Activated CD4-positive, alpha-beta memory T cell treated with anti-CD3 and anti-CD28 coated beads for 36 hours (primary cell): ENCODE measurements around the gene PCSK5. TPM values are rescaled to one million over a fixed set of nuclear protein-coding genes. Genes with fewer than 3 reads are reported as not detected.

Experiments
- CTCF ChIA-PET: fragments of 350-600 bp; sonication (Branson Sonifier 250); formaldehyde crosslinking; loops from one replicate; lab custom pipeline; 2021; ENCODE audit warnings: antibody characterized with exemption, inconsistent platforms; lab: Charles Lee
- POLR2A ChIA-PET: fragments of 350-600 bp; sonication (Branson Sonifier 250); formaldehyde crosslinking; loops from one replicate; lab custom pipeline; 2021; ENCODE audit warnings: antibody characterized with exemption; lab: Charles Lee
- DNase-seq: peaks from one replicate; pipeline ENCODE4 v3.0.0-alpha.2; 2020
- H3K27ac Mint-ChIP-seq: one replicate; pipeline ENCODE4 v1.8.0; 2021; ENCODE audit warnings: mixed read lengths
- H3K27me3 Mint-ChIP-seq: one replicate; pipeline ENCODE4 v1.8.0; 2021; ENCODE audit warnings: mixed read lengths
- H3K36me3 Mint-ChIP-seq: one replicate; pipeline ENCODE4 v1.8.0; 2021; ENCODE audit warnings: mixed read lengths
- H3K4me1 Mint-ChIP-seq: one replicate; pipeline ENCODE4 v1.8.0; 2021; ENCODE audit warnings: low read depth, mixed read lengths
- H3K4me3 Mint-ChIP-seq: one replicate; pipeline ENCODE4 v1.8.0; 2021; ENCODE audit warnings: mild to moderate bottlenecking, mixed read lengths
- H3K9me3 Mint-ChIP-seq: one replicate; pipeline ENCODE4 v1.8.0; 2021; ENCODE audit warnings: mixed read lengths
- intact Hi-C: fragments of 100-400 bp; cut with micrococcal nuclease; formaldehyde crosslinking; loops from one replicate; pipeline ENCODE4 v1.15.1; 2023
- total RNA-seq, 2 experiments: library from RNA; stranded (reverse); gene quantifications; one replicate each; pipeline ENCODE4 v1.2.3, GENCODE V29; 2021

The PCSK5 gene
- total RNA-seq, 2 experiments from 2014 or later = 2.0 to 2.1 TPM

DNA sequence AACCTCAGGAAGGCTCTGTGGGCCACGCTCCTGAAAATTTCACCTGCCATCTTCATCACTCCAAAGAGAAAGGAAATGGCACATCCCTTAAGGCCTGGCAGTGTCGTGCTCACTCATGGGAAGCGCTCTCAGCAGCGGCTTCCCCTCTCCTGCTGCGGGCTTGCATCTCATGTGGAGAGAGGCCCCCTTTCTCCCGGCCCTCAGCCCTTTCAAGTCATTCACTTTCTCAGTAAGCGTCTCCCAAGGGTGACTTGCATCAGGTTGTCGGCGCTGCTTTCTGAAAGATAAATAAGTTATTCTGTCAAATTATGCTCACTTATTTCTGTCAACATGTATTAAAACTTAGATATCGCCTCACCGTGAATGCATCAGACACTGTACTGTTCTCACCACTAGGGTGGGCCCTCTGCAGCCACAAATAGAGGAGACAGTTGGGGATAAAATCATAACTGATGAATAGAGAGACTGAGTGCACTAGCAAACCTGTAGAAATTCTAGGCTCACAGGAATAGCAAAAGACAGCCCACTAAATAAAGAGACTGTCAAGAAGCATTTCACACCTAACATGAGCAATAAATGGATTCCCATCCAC, 329.2 kb downstream of the PCSK5 start:
- no peaks in the 10 kb centered on the region for H3K36me3 Mint-ChIP-seq
- H3K27ac Mint-ChIP-seq = no peak overlapping the region
- ChIA-PET CTCF (no interaction called here), POLR2A (no interaction called here)
- intact Hi-C loops = no loop called here
- H3K4me1 Mint-ChIP-seq = no peaks in the 10 kb centered on the region
- H3K27me3 Mint-ChIP-seq = no peaks in the 10 kb centered on the region
- H3K4me3 Mint-ChIP-seq = no peak overlapping the region
- no peak for DNase-seq
- no peaks in the 10 kb centered on the region for H3K9me3 Mint-ChIP-seq

- no peaks in the 10 kb centered on the region for H3K36me3 Mint-ChIP-seq
- H3K27me3 Mint-ChIP-seq = no peaks in the 10 kb centered on the region
- no peak for DNase-seq
- no peaks in the 10 kb centered on the region for H3K4me1 Mint-ChIP-seq
- H3K4me3 Mint-ChIP-seq = no peak overlapping the region
- ChIA-PET POLR2A (no interaction called here), CTCF (no interaction called here)
- H3K27ac Mint-ChIP-seq = no peak overlapping the region
- no peaks in the 10 kb centered on the region for H3K9me3 Mint-ChIP-seq
- intact Hi-C loops = no loop called here
These were observed 330.9 kb downstream of the PCSK5 start for GRCh38 chr9:76221423-76221822.

DNA sequence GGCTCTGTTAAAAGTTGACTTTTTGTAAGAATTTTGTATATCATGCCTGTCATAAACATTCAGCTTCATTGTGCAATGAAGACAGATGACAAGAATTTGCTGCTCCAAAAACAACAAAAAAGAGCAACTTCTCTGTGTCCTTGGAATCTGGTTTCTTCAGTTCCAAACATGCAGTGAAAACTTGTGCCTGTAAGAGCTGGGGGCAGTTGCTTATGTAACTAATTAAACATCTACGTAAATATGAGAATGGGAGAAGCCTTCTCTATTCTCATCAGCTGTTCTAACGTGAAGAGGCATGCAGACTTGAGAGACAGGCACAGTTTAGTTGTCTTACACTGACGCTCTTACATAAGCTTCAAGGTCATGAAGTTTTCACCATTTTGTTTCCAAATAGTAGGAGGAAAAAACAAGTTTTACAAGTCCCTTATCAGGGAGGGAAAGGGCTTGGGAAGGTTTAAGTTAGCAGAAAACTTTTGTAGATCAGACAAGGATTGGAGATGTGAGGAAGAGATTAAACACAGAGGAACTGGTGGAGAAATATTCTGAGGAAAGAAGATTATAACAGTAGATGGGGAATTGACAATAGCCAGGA, 333.4 kb downstream of the PCSK5 start:
- Mint-ChIP-seq H3K9me3 (no peaks in the 10 kb centered on the region), H3K4me1 (no peaks in the 10 kb centered on the region), H3K27me3 (no peaks in the 10 kb centered on the region), H3K4me3 (no peak overlapping the region), H3K27ac (no peak overlapping the region), H3K36me3 (no peaks in the 10 kb centered on the region)
- ChIA-PET CTCF (no interaction called here), POLR2A (no interaction called here)
- intact Hi-C loops = no loop called here
- DNase-seq = no peak

GRCh38 chr9:76227156-76227555, 336.7 kb downstream of the PCSK5 start:
- no peak for DNase-seq
- H3K9me3 Mint-ChIP-seq = no peaks in the 10 kb centered on the region
- ChIA-PET CTCF (no interaction called here), POLR2A (no interaction called here)
- no peaks in the 10 kb centered on the region for H3K4me1 Mint-ChIP-seq
- H3K27ac Mint-ChIP-seq = no peak overlapping the region
- H3K4me3 Mint-ChIP-seq = no peak overlapping the region
- intact Hi-C loops = no loop called here
- H3K36me3 Mint-ChIP-seq = no peaks in the 10 kb centered on the region
- no peaks in the 10 kb centered on the region for H3K27me3 Mint-ChIP-seq

DNA sequence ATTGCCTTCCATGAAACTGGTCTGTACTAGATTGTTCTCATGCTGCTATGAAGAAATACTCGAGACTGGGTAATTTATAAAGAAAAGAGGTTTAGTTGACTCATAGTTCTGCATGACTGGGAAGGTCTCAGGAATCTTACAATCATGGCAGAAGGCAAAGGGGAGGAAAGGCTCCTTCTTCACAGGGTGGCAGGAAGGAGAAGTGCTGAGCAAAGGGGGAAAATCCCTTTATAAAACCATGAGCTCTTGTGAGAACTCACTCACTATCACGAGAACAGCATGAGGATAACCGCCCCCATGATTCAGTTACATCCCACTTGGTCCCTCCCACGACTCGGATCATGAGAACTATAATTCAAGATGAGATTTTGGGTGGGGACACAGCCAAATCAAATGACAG, 340.5 kb downstream of the PCSK5 start:
- intact Hi-C loops = no loop called here
- Mint-ChIP-seq H3K27ac (no peak overlapping the region), H3K9me3 (no peaks in the 10 kb centered on the region), H3K27me3 (no peaks in the 10 kb centered on the region), H3K4me3 (no peak overlapping the region), H3K4me1 (no peaks in the 10 kb centered on the region), H3K36me3 (no peaks in the 10 kb centered on the region)
- ChIA-PET POLR2A (no interaction called here), CTCF (no interaction called here)
- no peak for DNase-seq

GRCh38 chr9:76232861-76233489, 342.5 kb downstream of the PCSK5 start:
- POLR2A ChIA-PET = no interaction called here
- Mint-ChIP-seq H3K4me1 (no peaks in the 10 kb centered on the region), H3K4me3 (no peak overlapping the region), H3K36me3 (no peaks in the 10 kb centered on the region), H3K27ac (no peak overlapping the region), H3K27me3 (no peaks in the 10 kb centered on the region), H3K9me3 (no peaks in the 10 kb centered on the region)
- no peak for DNase-seq
- intact Hi-C loops = no loop called here
- CTCF ChIA-PET = no interaction called here

DNA sequence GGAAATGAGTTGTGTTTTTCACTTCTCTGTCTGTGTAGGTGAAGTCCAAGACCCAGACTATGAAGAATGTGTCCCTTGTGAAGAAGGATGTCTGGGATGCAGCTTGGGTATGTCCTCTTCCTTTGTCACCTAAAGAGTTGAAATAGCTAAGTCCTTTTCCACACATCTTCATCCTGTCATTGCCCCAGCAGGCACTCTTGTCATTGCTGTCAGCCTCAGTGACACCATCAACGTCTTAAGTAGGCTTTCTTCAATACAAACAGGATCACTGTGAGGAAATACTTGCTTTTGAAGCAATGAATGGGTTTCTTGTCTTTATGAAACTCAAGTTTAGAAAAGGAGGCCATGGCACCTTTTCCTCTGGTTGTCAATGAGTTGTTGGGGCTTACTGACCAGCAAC, 350.1 kb downstream of the PCSK5 start:
- Mint-ChIP-seq H3K9me3 (no peaks in the 10 kb centered on the region), H3K27ac (no peak overlapping the region), H3K36me3 (no peaks in the 10 kb centered on the region), H3K4me3 (no peak overlapping the region), H3K4me1 (no peaks in the 10 kb centered on the region), H3K27me3 (no peaks in the 10 kb centered on the region)
- DNase-seq = no peak
- intact Hi-C loops = no loop called here
- ChIA-PET CTCF (no interaction called here), POLR2A (no interaction called here)

- no peak overlapping the region for H3K27ac Mint-ChIP-seq
- POLR2A ChIA-PET = no interaction called here
- no peaks in the 10 kb centered on the region for H3K4me1 Mint-ChIP-seq
- intact Hi-C loops = no loop called here
- H3K36me3 Mint-ChIP-seq = no peaks in the 10 kb centered on the region
- CTCF ChIA-PET = no interaction called here
- H3K27me3 Mint-ChIP-seq = no peaks in the 10 kb centered on the region
- H3K9me3 Mint-ChIP-seq = no peaks in the 10 kb centered on the region
- no peak for DNase-seq
- H3K4me3 Mint-ChIP-seq = no peak overlapping the region
These were observed 355.0 kb downstream of the PCSK5 start for GRCh38 chr9:76245518-76245917.

DNA sequence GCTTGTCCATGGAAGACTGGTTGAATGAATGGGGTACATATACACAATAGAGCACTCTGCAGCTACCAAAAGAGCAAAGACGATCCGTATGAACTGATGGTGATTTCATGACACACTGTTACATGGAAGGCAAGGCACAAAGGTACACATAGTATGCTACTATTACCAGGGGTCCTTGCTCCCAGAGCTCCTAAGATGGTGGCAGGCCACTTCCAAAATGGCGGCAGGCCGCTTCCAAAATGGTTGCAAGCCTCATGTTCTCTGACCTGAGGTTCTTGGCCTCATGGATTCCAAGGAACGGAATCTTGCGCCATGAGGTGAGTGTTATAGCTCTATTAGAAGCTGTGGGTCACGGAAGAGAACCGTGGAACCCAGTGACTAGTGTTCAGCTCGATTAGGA, 356.2 kb downstream of the PCSK5 start:
- Mint-ChIP-seq H3K36me3 (no peaks in the 10 kb centered on the region), H3K4me1 (no peaks in the 10 kb centered on the region), H3K27ac (no peak overlapping the region), H3K4me3 (no peak overlapping the region), H3K9me3 (no peaks in the 10 kb centered on the region), H3K27me3 (no peaks in the 10 kb centered on the region)
- no peak for DNase-seq
- ChIA-PET POLR2A (no interaction called here), CTCF (no interaction called here)
- intact Hi-C loops = no loop called here

- Mint-ChIP-seq H3K27ac (no peak overlapping the region), H3K4me3 (no peak overlapping the region), H3K27me3 (no peaks in the 10 kb centered on the region), H3K36me3 (no peaks in the 10 kb centered on the region), H3K9me3 (no peaks in the 10 kb centered on the region), H3K4me1 (no peaks in the 10 kb centered on the region)
- POLR2A ChIA-PET = no interaction called here
- CTCF ChIA-PET = interaction anchor here (0.7 to 0.8 kb wide), 2 partner anchors 357 to 387 kb away, joined by 4 read pairs; partner anchors contain the start of gene PCSK5
- intact Hi-C loops = no loop called here
- no peak for DNase-seq
These were observed 357.0 kb downstream of the PCSK5 start for GRCh38 chr9:76247426-76247825.

- ChIA-PET POLR2A (no interaction called here), CTCF (no interaction called here)
- no peak overlapping the region for H3K27ac Mint-ChIP-seq
- no peaks in the 10 kb centered on the region for H3K36me3 Mint-ChIP-seq
- H3K4me3 Mint-ChIP-seq = no peak overlapping the region
- no peak for DNase-seq
- H3K4me1 Mint-ChIP-seq = no peaks in the 10 kb centered on the region
- intact Hi-C loops = no loop called here
- H3K9me3 Mint-ChIP-seq = no peaks in the 10 kb centered on the region
- no peaks in the 10 kb centered on the region for H3K27me3 Mint-ChIP-seq
These were observed 358.8 kb downstream of the PCSK5 start for GRCh38 chr9:76249309-76249708.

GRCh38 chr9:76255781-76256455, 365.4 kb downstream of the PCSK5 start:
- no peak overlapping the region for H3K27ac Mint-ChIP-seq
- CTCF ChIA-PET = no interaction called here

More at GRCh38 chr9:76255781-76256455, 365.4 kb downstream of the PCSK5 start:
- Mint-ChIP-seq H3K4me1 (no peaks in the 10 kb centered on the region), H3K36me3 (no peaks in the 10 kb centered on the region), H3K27me3 (peaks cover 2% of the 10 kb centered on the region), H3K9me3 (no peaks in the 10 kb centered on the region), H3K4me3 (no peak overlapping the region)
- DNase-seq = no peak
- intact Hi-C loops = no loop called here
- POLR2A ChIA-PET = no interaction called here
